ENCODE measurements around the gene ZG16.

ZG16 gene

GRCh38 chr16:29745853-29746345 is 32.2 kb upstream of the ZG16 start, which contains the start of gene C16orf54:
TSS of gene C16orf54 (minus strand) at chr16:29745990. CDS start at chr16:29744951, 1,039 bp downstream.
- TF ChIP-seq GATA3 (IDR thresholded peaks at IDR 0.05; ENCODE audit: low read depth, low read length) = no peak
- no peak for TF ChIP-seq GATA2 (IDR thresholded peaks at IDR 0.05; ENCODE audit: low read depth, low read length)

- TF ChIP-seq GATA3 (IDR thresholded peaks at IDR 0.05; ENCODE audit: low read depth, low read length) (no peak), GATA2 (IDR thresholded peaks at IDR 0.05; ENCODE audit: low read depth, low read length) (no peak)
Observed at GRCh38 chr16:29747947-29748759, 29.9 kb upstream of the ZG16 start.

GRCh38 chr16:29753516-29753915 is 24.5 kb upstream of the ZG16 start:
- TF ChIP-seq GATA3 (IDR thresholded peaks at IDR 0.05; ENCODE audit: low read depth, low read length) (no peak), GATA2 (IDR thresholded peaks at IDR 0.05; ENCODE audit: low read depth, low read length) (no peak)

- TF ChIP-seq GATA2 (IDR thresholded peaks at IDR 0.05; ENCODE audit: low read depth, low read length) = no peak
- no peak for TF ChIP-seq GATA3 (IDR thresholded peaks at IDR 0.05; ENCODE audit: low read depth, low read length)
Observed at GRCh38 chr16:29756654-29757053, 21.4 kb upstream of the ZG16 start.

- TF ChIP-seq GATA2 (IDR thresholded peaks at IDR 0.05; ENCODE audit: low read depth, low read length) (no peak), GATA3 (IDR thresholded peaks at IDR 0.05; ENCODE audit: low read depth, low read length) (no peak)
Observed at GRCh38 chr16:29757950-29758466, 20.0 kb upstream of the ZG16 start.

GRCh38 chr16:29760567-29761279 is 17.3 kb upstream of the ZG16 start:
- TF ChIP-seq GATA2 (IDR thresholded peaks at IDR 0.05; ENCODE audit: low read depth, low read length) (no peak), GATA3 (IDR thresholded peaks at IDR 0.05; ENCODE audit: low read depth, low read length) (no peak)

- TF ChIP-seq GATA3 (IDR thresholded peaks at IDR 0.05; ENCODE audit: low read depth, low read length) (no peak), GATA2 (IDR thresholded peaks at IDR 0.05; ENCODE audit: low read depth, low read length) (no peak)
Observed at GRCh38 chr16:29761882-29762281, 16.2 kb upstream of the ZG16 start.

- no peak for TF ChIP-seq GATA3 (IDR thresholded peaks at IDR 0.05; ENCODE audit: low read depth, low read length)
- no peak for TF ChIP-seq GATA2 (IDR thresholded peaks at IDR 0.05; ENCODE audit: low read depth, low read length)
Observed at GRCh38 chr16:29763326-29763725, 14.7 kb upstream of the ZG16 start.

- TF ChIP-seq GATA3 (IDR thresholded peaks at IDR 0.05; ENCODE audit: low read depth, low read length) = no peak
Observed at GRCh38 chr16:29765167-29766032, 12.7 kb upstream of the ZG16 start.

GRCh38 chr16:29766571-29766970 is 11.5 kb upstream of the ZG16 start:
- no peak for TF ChIP-seq GATA3 (IDR thresholded peaks at IDR 0.05; ENCODE audit: low read depth, low read length)
- TF ChIP-seq GATA2 (IDR thresholded peaks at IDR 0.05; ENCODE audit: low read depth, low read length) = no peak

- TF ChIP-seq GATA2 (IDR thresholded peaks at IDR 0.05; ENCODE audit: low read depth, low read length) = no peak
- no peak for TF ChIP-seq GATA3 (IDR thresholded peaks at IDR 0.05; ENCODE audit: low read depth, low read length)
Observed at GRCh38 chr16:29767062-29767461, 11.0 kb upstream of the ZG16 start.

GRCh38 chr16:29769507-29769906 is 8.5 kb upstream of the ZG16 start:
- TF ChIP-seq GATA3 (IDR thresholded peaks at IDR 0.05; ENCODE audit: low read depth, low read length) = no peak
- TF ChIP-seq GATA2 (IDR thresholded peaks at IDR 0.05; ENCODE audit: low read depth, low read length) = no peak

- no peak for TF ChIP-seq GATA3 (IDR thresholded peaks at IDR 0.05; ENCODE audit: low read depth, low read length)
- TF ChIP-seq GATA2 (IDR thresholded peaks at IDR 0.05; ENCODE audit: low read depth, low read length) = no peak
Observed at GRCh38 chr16:29770250-29770929, 7.7 kb upstream of the ZG16 start.

Measured in SH-SY5Y (cell line).